Endometrium (tissue), 2 donors: ENCODE data around the gene MDH2.
"Not testable (repeated sequence)": the region's sequence is repeated elsewhere in the genome, so short reads cannot be mapped to it uniquely, and the experiment has no call there.

Experiments
- FAIRE-seq: peaks from 2 replicates; lab custom pipeline; 2012; peaks lifted over from hg19 to GRCh38; lab: Jason Lieb, UNC
- donor health status: control.
- donor health status: control.

Gene MDH2

DNA sequence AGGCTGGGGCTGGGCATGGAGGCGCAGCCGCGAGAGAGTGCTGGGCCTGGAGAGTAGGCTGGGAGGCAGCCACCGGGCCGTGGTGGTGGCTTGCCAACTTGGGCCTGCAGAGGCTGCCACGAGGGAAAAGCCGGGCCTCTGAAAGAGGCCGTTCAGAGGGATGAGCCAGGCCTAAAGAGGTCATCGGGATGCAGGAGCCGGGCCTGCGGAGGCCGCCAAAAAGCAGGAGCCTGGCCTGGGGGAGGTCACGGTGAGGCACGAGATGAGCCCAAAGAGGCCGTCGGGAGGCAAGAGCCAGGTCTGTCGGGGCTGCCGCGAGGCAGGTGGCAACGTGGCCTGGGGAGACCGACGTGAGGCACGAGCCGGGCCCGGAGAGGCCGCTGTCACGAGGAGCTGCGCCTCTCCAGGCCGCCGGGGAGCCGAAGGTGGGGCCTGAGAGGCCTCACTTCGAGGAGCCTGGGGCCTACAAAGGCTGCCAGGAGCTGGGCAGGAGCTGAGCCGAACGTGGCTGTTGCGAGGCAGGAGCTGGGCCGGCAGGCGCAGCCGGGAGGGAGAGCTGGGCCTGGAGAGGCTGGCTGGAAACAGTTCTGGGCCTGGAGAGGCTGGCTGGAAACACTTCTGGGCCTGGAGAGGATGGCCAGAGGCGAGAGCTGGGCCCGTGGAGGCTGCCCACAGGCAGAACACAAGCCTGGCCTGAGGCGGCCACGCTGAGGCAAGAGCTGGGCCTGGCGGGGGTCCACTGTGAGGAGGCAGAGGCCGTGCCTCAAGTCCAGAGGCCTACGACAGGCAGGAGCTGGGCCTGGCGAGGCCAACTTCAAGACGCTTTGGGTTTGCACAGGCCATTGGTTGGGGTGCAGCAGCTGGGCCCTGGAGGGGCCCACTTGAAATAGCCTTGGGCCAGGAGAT is 24.6 kb downstream of the MDH2 start:
- no peak for FAIRE-seq

DNA sequence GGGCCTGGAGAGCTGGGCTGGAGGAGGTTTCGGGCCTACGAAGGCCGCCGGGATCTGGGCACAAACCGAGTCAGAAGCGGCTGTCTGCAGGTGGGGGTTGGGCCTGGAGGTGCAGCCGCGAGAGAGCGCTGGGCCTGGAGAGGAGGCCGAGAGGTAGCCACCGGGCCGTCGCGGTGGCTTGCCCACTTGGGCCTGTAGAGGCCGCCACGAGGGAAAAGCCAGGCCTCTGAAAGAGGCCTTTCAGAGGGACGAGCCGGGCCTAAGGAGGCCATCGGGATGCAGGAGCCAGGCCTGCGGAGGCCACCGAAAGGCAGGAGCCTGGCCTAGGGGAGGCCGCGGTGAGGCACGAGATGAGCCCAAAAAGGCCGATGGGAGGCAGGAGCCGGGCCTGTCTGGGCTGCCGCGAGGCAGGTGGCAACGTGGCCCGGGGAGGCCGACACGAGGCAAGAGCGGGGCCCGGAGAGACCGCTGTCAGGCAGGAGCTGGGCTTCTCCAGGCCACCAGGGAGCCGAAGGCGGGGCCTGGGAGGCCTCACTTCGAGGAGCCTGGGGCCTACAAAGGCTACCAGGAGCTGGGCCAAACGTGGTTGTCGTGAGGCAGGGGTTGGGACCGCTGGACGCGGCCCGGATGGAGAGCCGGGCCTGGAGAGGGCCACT is 25.6 kb downstream of the MDH2 start:
- no peak for FAIRE-seq

DNA sequence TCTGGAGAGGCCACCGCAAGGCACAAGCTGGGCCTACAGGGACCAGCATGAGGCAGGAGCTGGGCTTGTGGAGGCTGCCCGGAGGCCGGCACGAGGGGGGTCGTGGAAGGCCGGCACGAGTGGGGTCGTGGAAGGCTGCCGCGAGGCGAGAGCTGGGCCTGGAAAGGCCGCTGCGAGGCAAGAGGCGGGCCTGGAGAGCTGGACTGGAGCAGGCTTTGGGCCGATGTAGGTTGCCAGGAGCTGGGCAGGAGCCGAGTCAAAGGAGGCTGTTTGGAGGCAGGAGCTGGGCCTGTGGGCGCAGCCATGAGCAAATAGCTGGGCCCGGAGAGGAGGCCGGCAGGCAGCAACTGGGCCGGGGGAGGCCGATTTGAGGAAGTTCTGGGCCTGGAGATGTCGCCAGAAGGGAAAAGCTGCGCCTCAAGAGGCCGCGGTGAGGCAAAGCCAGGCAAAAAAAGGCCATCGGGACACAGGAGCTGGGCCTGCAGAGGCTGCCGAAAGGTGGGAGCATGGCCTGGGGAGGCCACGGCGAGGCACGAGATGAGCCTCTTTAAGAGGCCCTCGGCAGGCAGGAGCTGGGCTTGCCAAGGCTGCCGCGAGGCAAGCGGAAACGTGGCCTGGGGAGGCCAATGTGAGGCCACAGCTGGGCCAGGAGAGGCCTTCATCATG is 26.5 kb downstream of the MDH2 start:
- no peak for FAIRE-seq

DNA sequence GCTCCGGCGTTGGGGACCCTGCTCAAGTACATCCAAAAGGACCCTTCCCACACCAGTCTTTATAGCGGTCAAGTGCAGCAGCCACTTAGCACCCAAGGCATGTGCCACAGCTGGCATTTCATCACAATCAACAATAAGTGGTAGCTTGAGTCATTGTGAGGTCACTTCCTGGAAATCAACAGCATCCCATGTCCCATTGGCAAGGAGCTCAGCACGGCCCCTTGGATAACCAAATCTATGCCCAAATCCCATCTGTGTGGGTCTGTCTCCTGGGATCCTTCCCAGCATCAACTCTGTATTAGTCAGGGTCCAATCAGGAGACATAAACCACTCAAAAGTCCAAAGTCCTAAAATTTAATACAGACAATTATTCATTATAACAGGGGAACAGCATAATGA is 27.1 kb downstream of the MDH2 start:
- no peak for FAIRE-seq

DNA sequence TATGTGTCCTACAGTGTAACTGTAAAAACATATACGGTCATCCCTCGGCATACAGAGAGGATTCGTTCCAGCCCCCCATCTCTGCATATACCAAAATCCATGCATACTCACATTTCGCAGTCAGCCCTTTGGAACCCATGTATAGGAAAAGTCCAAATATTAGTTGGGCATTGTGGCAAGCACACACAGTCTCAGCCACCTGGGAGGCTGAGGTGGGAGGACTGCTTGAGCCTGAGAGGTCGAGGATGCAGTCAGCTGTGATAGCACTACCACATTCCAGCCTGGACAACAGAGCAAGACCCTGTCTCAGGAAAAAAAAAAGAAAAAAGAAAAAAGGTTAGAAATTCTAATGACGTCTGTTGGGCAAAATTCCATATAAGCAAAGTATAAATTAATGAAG is 29.1 kb downstream of the MDH2 start:
- no peak for FAIRE-seq

DNA sequence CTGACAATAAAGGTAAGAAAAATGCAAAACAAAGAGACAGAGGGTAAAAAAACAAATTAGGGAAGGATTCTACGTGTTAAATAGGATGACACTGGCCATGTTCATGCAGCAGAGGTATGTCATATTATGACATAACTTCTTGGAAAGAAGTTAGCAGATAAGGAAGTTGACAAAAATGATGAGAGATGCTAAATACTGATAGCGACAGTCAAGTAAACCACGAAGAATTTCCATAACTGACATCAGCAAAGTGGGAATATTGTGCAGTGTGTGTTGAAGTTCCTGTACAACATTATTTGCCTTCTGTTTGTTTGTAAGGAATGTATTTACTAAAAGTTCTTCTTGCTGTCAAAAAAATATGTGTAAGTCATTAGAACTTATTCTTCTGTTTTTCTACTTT is 29.5 kb downstream of the MDH2 start:
- no peak for FAIRE-seq

DNA sequence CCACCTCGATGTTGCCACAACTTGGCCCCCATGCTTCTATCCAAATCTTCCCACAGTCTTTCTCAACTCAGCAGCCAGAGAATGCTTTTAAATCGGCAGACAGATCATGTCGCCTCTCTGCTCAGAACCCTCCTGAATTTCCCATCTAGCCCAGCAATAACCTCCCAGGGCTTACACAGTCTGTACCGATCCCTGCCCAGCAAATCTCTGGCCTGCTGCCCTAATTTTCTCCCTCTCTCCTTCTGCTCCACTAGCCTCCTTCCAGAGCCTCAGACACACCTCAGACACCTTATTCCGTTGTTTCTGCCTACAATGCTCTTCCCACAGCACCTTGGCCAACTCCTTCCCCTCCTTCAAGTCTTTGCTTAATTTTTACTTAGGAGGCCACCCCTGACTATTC is 32.3 kb downstream of the MDH2 start:
- FAIRE-seq = no peak

DNA sequence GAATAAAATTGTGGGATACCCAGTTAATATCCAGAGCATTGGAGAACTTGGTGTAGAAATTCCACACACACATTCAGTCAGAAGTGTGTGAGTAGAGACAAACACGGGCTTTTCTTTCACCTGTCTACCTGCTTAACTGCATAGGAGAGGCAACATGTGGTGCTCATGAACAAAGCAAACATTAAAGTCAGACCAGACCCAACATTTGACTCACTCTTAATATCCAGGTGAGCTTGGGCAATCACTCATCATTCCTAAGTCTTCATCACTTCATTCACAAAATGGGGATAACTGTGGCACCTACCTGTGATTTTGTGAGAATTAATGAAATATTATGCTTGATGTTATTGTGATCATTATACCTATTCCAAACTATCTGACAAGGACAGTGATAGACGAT is 36.2 kb downstream of the MDH2 start:
- FAIRE-seq = not testable (repeated sequence)

DNA sequence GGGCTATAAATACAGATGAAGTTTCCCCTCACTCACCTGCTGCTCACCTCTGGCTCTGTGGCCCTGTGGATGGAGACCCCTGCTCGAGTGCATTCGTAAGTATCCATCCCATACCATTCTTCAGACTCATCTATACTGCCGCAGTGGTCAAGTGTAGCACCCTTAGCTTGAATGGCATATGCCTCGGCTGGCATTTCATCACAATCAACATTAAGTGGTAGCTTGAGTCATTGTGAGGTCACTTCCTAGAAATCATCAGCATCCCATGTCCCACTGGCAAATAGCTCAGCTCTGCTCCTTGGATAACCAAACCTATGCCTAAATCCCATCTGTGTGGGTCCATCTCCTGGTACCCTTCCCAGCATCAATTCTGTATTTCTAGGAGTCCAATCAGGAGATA is 38.2 kb downstream of the MDH2 start:
- FAIRE-seq = no peak

DNA sequence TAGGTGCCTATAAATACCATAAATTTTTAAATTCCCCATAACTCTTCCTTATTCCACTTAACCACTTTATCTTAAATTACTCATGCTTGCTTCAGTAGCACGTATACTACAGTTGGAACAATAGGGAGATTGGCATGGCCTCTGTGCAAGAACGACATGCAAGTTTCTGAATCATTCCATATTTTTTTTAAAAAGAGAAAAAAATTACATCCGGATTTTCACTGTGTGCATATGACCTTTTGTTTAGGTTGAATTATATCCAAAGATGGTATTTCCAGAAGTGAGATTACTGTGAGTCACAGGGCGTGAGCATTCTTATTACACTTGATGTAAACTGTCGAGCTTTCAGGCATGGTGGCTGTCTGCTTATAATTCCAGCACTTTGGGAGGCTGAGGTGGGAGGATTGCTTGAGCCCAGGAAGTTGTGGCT is 39.5 kb downstream of the MDH2 start:
- not testable (repeated sequence) for FAIRE-seq

DNA sequence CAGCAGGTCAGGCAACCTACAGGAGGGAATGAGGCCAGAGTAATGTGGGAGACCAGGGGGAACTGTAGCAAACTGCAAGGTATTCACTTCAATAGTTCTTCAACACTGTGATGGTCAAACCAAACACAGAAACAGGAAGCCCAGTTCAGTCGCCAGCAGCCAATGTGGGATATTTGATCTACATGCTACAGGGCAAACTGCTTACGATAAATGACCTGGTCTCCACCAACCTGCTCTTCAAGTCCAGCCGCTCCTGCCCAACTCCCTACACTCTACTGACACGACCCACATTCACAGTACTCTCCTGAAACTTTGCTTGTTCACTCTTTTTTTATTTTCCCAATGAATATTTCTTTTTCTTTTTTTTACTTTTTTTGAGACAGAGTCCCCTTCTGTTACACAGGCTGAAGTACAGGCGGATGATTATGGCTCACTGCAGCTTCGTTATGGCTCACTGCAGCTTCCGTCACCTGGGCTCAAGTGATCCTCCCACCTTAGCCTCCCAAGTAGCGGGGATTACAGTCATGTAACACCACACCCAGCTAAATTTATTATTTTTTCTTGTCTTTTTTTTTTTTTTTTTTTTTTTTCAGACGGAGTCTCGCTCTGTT is 42.1 kb downstream of the MDH2 start:
- no peak for FAIRE-seq

DNA sequence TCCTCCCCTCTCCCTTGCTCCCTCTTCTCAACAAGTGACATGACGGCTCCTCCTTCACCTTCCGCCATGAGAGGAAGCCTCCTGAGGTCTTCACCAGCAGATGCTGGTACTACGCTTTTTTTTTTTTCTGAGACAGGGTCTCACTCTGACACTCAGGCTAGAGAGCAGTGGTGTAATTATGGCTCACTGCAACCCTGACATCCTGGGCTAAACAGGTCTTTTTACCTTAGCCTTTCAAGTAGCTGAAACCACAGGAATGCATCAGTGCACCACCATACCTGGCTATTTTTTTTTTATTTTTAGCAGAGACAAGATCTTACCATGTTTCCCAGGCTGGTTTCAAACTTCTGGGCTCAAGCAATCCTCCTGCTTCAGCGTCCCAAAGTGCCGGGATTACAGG is 43.6 kb downstream of the MDH2 start:
- no peak for FAIRE-seq

DNA sequence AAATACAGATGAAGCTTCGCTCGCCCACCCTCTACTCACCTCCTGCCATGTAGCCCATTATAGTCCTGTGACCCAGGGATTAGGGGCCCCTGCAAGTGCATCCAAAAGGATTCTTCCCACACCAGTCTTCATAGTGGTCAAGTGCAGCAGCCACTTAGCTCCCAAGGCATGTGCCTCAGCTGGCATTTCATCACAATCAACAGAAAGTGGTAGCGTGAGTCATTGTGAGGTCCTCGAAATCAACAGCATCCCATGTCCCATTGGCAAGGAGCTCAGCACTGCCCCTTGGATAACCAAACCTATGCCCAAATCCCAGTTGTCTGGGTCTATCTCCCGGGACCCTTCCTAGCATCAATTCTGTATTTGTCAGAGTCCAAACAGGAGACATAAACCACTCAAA is 45.6 kb downstream of the MDH2 start:
- FAIRE-seq = not testable (repeated sequence)

DNA sequence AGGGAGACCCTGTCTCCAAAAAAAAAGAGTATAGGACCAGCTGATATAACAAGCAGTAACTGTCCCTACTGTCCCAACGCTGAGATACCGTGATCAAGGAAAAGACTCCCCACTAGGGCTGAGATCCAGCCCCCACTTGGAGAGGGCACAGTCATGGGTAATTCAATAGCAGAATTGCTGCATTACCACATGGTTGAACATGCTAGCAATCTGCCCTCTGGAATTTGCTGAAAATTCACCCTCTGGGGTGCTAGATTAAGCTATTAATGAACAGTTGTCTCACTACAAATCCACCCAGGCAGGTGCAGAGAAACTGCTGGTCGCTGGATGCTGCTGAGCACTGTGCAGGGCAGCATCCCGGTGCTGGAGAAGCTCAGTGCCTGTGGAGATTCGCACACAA is 46.4 kb downstream of the MDH2 start:
- FAIRE-seq = not testable (repeated sequence)

DNA sequence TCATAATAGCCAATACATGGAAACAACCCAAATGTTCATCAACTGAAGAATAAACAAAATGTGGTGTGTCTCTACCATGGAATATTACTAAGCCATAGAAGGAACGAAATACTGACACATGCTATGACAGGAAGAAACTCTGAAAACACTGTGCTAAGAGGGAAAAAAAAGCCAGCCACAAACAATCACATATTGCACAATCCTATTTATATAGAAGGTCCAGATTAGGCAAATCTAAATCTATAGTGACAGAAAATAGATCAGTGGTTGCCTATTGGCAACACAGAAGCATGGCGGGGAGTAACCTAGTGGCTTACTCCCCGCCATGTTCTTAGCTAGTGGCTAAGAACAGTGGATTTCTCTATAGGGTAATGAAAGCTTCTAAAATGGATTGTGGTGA is 48.0 kb downstream of the MDH2 start:
- FAIRE-seq = no peak

DNA sequence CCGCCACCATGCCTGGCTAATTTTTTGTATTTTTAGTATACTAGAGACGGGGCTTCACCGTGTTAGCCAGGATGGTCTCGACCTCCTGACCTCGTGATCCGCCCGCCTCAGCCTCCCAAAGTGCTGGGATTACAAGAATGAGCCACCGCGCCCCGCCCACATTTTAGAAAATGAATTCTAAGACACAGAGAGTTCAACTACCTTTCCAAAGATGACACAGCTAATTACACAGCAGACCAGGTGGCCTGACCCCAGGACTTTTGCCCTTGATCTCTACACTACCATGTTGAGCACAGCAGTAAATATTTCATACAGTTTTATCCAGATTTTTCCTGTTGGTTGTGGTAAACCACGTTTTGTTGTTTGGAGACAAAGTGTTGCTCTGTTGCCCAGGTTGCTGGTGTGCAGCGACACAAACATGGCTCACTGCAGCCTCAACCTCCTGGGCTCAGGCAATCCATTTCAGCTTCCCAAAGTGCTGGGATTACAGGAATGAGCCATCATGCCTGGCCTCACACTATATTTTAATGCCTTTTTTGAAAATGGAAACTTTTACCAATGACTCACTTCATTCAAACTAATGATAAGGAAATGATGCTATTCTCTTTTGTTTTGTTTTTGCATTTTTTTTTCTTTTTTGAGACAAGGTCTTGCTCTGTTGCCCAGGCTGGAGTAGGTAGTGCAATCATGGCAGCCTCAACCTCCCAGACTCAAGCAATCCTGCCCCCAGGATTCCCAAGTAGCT is 54.0 kb downstream of the MDH2 start:
- not testable (repeated sequence) for FAIRE-seq

DNA sequence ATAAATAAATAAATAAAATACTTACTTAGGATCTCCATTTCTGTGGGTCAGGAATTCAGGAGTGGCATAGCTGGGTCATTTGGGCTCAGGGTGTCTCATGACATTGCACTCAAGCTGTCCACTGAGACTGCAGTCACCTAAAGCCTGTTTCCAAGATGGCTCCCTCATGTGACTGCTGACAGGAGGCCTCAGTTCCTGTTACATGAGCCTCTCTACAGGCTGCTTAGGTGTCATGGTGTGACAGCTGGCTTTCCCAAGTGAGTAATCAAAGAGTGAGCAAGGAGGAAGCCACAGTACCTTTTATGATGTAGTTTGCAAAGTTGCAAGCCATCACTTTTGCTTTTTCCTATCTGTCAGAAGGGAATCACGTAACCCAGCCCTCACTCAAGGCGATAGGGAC is 55.9 kb downstream of the MDH2 start:
- not testable (repeated sequence) for FAIRE-seq

DNA sequence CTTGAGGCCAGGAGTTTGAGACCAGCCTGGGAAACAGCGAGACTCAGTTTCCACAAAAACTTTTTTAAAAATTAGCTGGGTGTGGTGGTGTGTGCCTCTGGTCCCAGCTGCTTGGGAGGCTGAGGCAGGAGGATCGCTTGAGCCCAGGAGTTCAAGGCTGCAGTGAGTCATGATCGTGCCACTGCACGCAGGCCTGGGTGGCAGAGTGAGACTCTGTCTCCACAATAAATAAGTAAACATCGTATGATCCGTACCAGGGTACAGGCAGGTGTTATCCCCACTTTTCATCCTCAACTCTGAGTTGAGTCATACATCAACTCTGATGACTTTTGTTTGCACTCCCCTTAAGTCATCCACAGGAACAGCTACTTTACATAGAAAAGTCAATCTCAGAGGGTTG is 58.2 kb downstream of the MDH2 start:
- FAIRE-seq = not testable (repeated sequence)

DNA sequence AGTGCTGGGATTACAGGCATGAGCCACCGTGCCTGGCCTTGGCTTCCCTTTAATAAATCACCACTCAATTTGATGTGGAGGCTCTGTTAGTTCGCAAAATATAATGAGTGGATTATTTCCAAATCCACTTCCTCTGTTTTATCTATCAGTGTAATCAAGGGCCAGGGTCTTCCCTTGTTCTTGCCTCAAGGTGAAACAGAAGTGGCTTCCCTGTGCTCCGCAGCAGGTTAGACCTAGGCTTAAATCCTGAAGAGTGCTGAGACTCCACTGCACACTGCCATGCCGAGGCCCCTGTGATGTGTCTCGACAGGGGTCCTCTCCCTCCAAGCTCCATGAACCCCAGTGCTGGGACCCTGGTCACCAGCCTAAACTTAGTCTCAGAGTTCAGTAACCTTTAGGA is 59.0 kb downstream of the MDH2 start:
- FAIRE-seq = no peak

DNA sequence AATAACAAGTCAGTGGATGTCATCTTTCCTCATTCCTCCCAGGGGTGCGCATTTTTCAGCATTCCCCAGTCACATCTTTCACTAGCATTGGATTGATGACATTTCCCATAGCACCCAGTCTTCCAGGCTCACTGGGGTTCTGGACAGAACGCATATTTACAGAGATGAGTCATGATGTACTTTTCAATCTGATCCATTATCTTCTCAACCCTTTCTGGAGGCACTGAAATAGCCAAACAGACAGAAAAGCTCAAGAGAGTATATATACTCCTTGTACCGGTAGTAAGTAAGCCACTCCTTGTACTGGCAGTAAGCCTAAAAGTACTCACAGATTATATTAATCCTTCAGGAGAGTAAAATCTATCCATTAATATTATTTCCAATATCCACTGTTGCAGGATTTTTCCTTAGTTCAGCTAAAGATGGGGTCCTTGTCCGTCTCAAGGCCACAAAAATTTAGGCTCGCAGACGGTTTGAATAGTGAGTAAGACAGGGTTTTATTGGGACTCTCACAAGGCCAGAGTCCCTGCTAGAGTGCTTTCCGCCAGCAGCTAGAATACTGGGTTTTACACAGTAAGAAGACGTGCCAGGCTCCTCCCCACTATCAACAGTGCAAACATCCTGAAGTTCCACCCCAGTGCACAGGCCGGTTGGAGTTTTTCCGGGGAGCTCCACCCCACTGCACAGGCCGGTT is 60.8 kb downstream of the MDH2 start:
- FAIRE-seq = no peak

DNA sequence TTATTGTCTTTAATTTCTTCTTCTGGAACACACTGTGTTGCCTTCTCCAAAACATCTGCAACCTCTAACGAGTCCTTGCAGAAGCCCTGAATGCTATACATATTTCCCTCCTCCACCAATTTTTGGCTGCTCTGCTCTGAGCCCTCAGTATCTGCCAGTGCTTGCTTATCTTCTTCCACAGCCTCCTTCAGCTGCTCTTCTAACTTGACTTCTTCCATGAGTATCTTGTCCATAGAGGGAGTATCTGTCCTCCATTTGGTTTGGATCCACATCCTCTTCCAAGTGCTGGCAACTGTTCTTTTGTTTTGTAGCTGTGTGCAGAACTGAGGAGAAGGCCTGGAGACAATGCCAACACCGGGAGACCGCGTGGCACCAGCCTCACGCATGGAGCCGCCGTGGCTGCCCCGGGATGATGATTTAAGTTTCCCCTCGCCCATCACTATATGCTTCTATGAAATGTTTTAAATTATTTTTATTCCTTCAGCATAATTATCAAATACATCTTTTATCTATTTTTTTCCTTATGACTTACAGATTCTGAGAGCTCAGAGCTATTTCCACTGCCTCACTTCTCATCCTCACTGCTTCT is 65.2 kb downstream of the MDH2 start:
- FAIRE-seq = not testable (repeated sequence)
